K562 (cell line): ENCODE data around the gene GARNL3. TPM values are rescaled to one million over a fixed set of nuclear protein-coding genes. Genes with fewer than 3 reads are reported as not detected.

Experiments used
- ADNP ChIP-seq: fragments of 200-800 bp; sonication (Bioruptor generic); IDR thresholded peaks from 2 replicates; pipeline ENCODE4 v1.6.1; 2016; ENCODE audit warnings: missing genetic modification characterization, missing compliant biosample characterization
- CCAR2 ChIP-seq: fragments of 200-400 bp; formaldehyde crosslinking; IDR thresholded peaks from 2 replicates; pipeline ENCODE4 v1.6.1; 2017; ENCODE audit warnings: mild to moderate bottlenecking, low read depth, low read length
- CHD4 ChIP-seq: fragments of 200-600 bp; sonication (generic); IDR thresholded peaks from 3 replicates; pipeline ENCODE4 v1.6.1; 2012; ENCODE audit warnings: low read depth, mild to moderate bottlenecking, mixed read lengths, low read length, inconsistent platforms; ENCODE audit not compliant: insufficient read depth, insufficient replicate concordance, poor library complexity, severe bottlenecking
- FOXJ3 ChIP-seq: sonication (generic); formaldehyde crosslinking; IDR thresholded peaks from 2 replicates; pipeline ENCODE4 v1.4.0; 2020; ENCODE audit warnings: mild to moderate bottlenecking, missing genetic modification reagents
- GABPB2 ChIP-seq: fragments of 250-450 bp; sonication (Bioruptor Pico); conservative IDR thresholded peaks from 2 replicates; pipeline ENCODE4 v1.5.1; 2021; ENCODE audit warnings: mild to moderate bottlenecking
- HDAC1 ChIP-seq, 2 experiments: fragments of 450-650 bp; IDR thresholded peaks; 2 replicates each; pipeline ENCODE4 v1.6.1; 2016 to 2017; ENCODE audit warnings: inconsistent platforms in 1 of 2, mild to moderate bottlenecking in 1 of 2, moderate library complexity in 1 of 2
- KDM4B ChIP-seq, 2 experiments: fragments of 450-650 bp in 1 of 2; sonication (generic) in 1 of 2; IDR thresholded peaks; 2 replicates each; pipeline ENCODE4 v1.6.1; 2016 to 2017; ENCODE audit warnings: borderline replicate concordance in 2 of 2, antibody characterized with exemption in 1 of 2, low read depth in 1 of 2, mild to moderate bottlenecking in 1 of 2
- KLF10 ChIP-seq: fragments of 250-450 bp; sonication (Bioruptor Pico); IDR thresholded peaks from 2 replicates; pipeline ENCODE4 v1.6.1; 2021; ENCODE audit warnings: matching md5 sums
- MAFK ChIP-seq: IDR thresholded peaks from 2 replicates; pipeline ENCODE4 v1.6.1; 2011; ENCODE audit warnings: low read length, improper control_type of control experiment
- MEIS2 ChIP-seq: fragments of 450-650 bp; IDR thresholded peaks from 2 replicates; pipeline ENCODE4 v1.6.1; 2014; ENCODE audit warnings: mild to moderate bottlenecking; ENCODE audit not compliant: partially characterized antibody
- NR2C2 ChIP-seq, 2 experiments: fragments of 200-800 bp in 1 of 2; sonication (Bioruptor generic) in 1 of 2; sonication (generic) in 1 of 2; formaldehyde crosslinking in 1 of 2; IDR thresholded peaks; 2 replicates each; pipeline versions ENCODE4 v1.6.1 to v1.8.0; 2016 to 2022; ENCODE audit warnings: mild to moderate bottlenecking in 1 of 2, missing compliant biosample characterization in 1 of 2, missing genetic modification characterization in 1 of 2, missing genetic modification reagents in 1 of 2
- POLR2H ChIP-seq: IDR thresholded peaks from 2 replicates; pipeline ENCODE4 v1.6.1; 2016; ENCODE audit warnings: missing genetic modification characterization, low read depth, mild to moderate bottlenecking, control low read depth, missing compliant biosample characterization, moderate library complexity
- PURB ChIP-seq: sonication (generic); formaldehyde crosslinking; IDR thresholded peaks from 2 replicates; pipeline ENCODE4 v1.9.0; 2021; ENCODE audit warnings: low read depth, mild to moderate bottlenecking, missing genetic modification reagents
- SIN3B ChIP-seq: fragments of 450-650 bp; IDR thresholded peaks from 2 replicates; pipeline ENCODE4 v1.6.1; 2017; ENCODE audit warnings: low read depth, mild to moderate bottlenecking, moderate library complexity
- TAL1 ChIP-seq: fragments of 450-650 bp; IDR thresholded peaks from 2 replicates; pipeline ENCODE4 v1.6.1; 2016; ENCODE audit warnings: mild to moderate bottlenecking
- USF1 ChIP-seq: sonication (generic); formaldehyde crosslinking; IDR thresholded peaks from 2 replicates; pipeline ENCODE4 v1.9.0; 2022; ENCODE audit warnings: mild to moderate bottlenecking, missing genetic modification reagents
- XRCC5 ChIP-seq: fragments of 200-400 bp; formaldehyde crosslinking; IDR thresholded peaks from 2 replicates; pipeline ENCODE4 v1.6.1; 2017; ENCODE audit warnings: low read depth, mild to moderate bottlenecking, low read length
- ZBED1 ChIP-seq: IDR thresholded peaks from 2 replicates; pipeline ENCODE4 v1.6.1; 2014
- ZBTB8A ChIP-seq: fragments of 450-650 bp; IDR thresholded peaks from 2 replicates; pipeline ENCODE4 v1.6.1; 2018; ENCODE audit warnings: mild to moderate bottlenecking, moderate library complexity; ENCODE audit not compliant: partially characterized antibody
- ZEB2 ChIP-seq: fragments of 450-650 bp; IDR thresholded peaks from 2 replicates; pipeline ENCODE4 v1.6.1; 2016
- ZNF174 ChIP-seq: fragments of 250-450 bp; sonication (Bioruptor Pico); IDR thresholded peaks from 2 replicates; pipeline ENCODE4 v1.4.0; 2020; ENCODE audit warnings: mild to moderate bottlenecking
- ZNF224 ChIP-seq: sonication (generic); formaldehyde crosslinking; IDR thresholded peaks from 2 replicates; pipeline ENCODE4 v1.8.0; 2022; ENCODE audit warnings: mild to moderate bottlenecking, missing genetic modification reagents
- ZNF24 ChIP-seq: fragments of 450-650 bp; IDR thresholded peaks from 2 replicates; pipeline ENCODE4 v1.6.1; 2016
- polyA plus RNA-seq, 8 experiments: library from polyadenylated mRNA; depleted of rRNA in 4 of 8; stranded (reverse) in 5 of 8; unstranded in 3 of 8; fragments of >200 nt; fragmentation: Nextera tagmentation in 2 of 8; fragmentation: Illumina TruSeq in 1 of 8; extraction: Ambion mirVana in 2 of 8; extraction: Trizol in 1 of 8; gene quantifications; 2 replicates each; pipeline versions ENCODE4 v1.2.1 to v1.2.3, GENCODE V29; 2011 to 2014; ENCODE audit warnings: inconsistent platforms in 1 of 8, missing spikeins in 1 of 8
- total RNA-seq, 7 experiments: library from RNA; depleted of rRNA in 6 of 7; stranded (reverse); fragments of >200 nt in 6 of 7; fragmentation: Illumina TruSeq in 2 of 7; extraction: Trizol in 2 of 7; gene quantifications; 2 replicates each; pipeline versions ENCODE4 v1.2.1 to v1.2.3, GENCODE V29; 2011 to 2021; ENCODE audit warnings: low replicate concordance in 1 of 7
- TF ChIP-seq, protein P1 (sequence below): fragments of 250-450 bp; sonication (Bioruptor Pico); IDR thresholded peaks from 2 replicates; pipeline ENCODE4 v1.5.0; 2020; ENCODE audit warnings: mild to moderate bottlenecking, borderline replicate concordance
- TF ChIP-seq, protein P2 (sequence below): fragments of 450-650 bp; formaldehyde crosslinking; IDR thresholded peaks from 2 replicates; pipeline ENCODE4 v1.4.0; 2022; ENCODE audit warnings: mild to moderate bottlenecking, moderate library complexity

Gene GARNL3
- total and polyA plus RNA-seq, 9 of the 15 experiments (the other 6 are each of a cell fraction or from before 2014, with no cell fraction given), result 0.35 to 2.7 (median 1.6) TPM

- TF ChIP-seq HDAC1 (IDR thresholded peaks at IDR 0.05) (peak in 1 of 2 experiments; percentile 64; a peak in 1 of 4 replicates), TAL1 (no peak), SIN3B (no peak), ZBED1 (no peak), CHD4 (no peak), MAFK (no peak), KDM4B (IDR thresholded peaks at IDR 0.05; ENCODE audit: borderline replicate concordance in 2 of 2, low read depth in 1 of 2) (no peak), KLF10 (CRISPR knock-in tag) (no peak), MEIS2 (no peak), CCAR2 (no peak), ZNF224 (no peak), FOXJ3 (no peak), ZNF24 (no peak), XRCC5 (0 out of 2 replicates have a peak, but pooled peaks have one; percentile 20), ZNF174 (CRISPR knock-in tag) (no peak), ADNP (tag) (no peak), ZEB2 (no peak), POLR2H (no peak), ZBTB8A (no peak), USF1 (CRISPR knock-in tag) (0 out of 2 replicates have a peak, but pooled peaks have one; percentile 4), NR2C2 (CRISPR knock-in tag; IDR thresholded peaks at IDR 0.05) (no peak), NR2C2 (tag; IDR thresholded peaks at IDR 0.05) (no peak), PURB (no peak), GABPB2 (CRISPR knock-in tag) (no peak)
- TF ChIP-seq, protein P1, sequence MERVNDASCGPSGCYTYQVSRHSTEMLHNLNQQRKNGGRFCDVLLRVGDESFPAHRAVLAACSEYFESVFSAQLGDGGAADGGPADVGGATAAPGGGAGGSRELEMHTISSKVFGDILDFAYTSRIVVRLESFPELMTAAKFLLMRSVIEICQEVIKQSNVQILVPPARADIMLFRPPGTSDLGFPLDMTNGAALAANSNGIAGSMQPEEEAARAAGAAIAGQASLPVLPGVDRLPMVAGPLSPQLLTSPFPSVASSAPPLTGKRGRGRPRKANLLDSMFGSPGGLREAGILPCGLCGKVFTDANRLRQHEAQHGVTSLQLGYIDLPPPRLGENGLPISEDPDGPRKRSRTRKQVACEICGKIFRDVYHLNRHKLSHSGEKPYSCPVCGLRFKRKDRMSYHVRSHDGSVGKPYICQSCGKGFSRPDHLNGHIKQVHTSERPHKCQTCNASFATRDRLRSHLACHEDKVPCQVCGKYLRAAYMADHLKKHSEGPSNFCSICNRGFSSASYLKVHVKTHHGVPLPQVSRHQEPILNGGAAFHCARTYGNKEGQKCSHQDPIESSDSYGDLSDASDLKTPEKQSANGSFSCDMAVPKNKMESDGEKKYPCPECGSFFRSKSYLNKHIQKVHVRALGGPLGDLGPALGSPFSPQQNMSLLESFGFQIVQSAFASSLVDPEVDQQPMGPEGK (CRISPR knock-in tag), result no peak
- TF ChIP-seq, protein P2, sequence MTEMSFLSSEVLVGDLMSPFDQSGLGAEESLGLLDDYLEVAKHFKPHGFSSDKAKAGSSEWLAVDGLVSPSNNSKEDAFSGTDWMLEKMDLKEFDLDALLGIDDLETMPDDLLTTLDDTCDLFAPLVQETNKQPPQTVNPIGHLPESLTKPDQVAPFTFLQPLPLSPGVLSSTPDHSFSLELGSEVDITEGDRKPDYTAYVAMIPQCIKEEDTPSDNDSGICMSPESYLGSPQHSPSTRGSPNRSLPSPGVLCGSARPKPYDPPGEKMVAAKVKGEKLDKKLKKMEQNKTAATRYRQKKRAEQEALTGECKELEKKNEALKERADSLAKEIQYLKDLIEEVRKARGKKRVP (CRISPR knock-in tag), result no peak
Measured at GRCh38 chr9:127224178-127224882, 40.2 kb upstream of the GARNL3 start (continued).
